NCI-H187 (cell line): ENCODE data around the gene STARD7.

Experiments
- DNase-seq, 2 experiments: peaks; one replicate each; lab custom pipeline; 2025; lab: John Stamatoyannopoulos, UW

Gene STARD7

GRCh38 chr2:96135621-96136020, 73.0 kb downstream of the STARD7 start:
- DNase-seq, result no peak

- DNase-seq, result no peak
Observed at GRCh38 chr2:96135171-96135570, 73.5 kb downstream of the STARD7 start.
